Hepatocyte (in vitro differentiated cells): ENCODE measurements around the gene CARMIL1. TPM values are rescaled to one million over a fixed set of nuclear protein-coding genes. Genes with fewer than 3 reads are reported as not detected.

ENCODE experiments used
- DNase-seq: peaks from one replicate; pipeline ENCODE4 v3.0.0-alpha.2; 2016; ENCODE audit warnings: low spot score
- H2AFZ ChIP-seq: fragments of 200-600 bp; sonication (generic); 2 replicates; pipeline ENCODE4 v1.6.0; 2016; ENCODE audit warnings: antibody characterized with exemption, mild to moderate bottlenecking
- H3K27ac ChIP-seq: fragments of 200-600 bp; sonication (generic); 2 replicates; pipeline ENCODE4 v1.5.1; 2016; ENCODE audit warnings: mild to moderate bottlenecking
- H3K27me3 ChIP-seq: fragments of 200-600 bp; sonication (generic); 2 replicates; pipeline ENCODE4 v1.6.1; 2016
- H3K36me3 ChIP-seq: fragments of 200-600 bp; sonication (generic); replicated peaks from 2 replicates; pipeline ENCODE4 v1.5.1; 2016; ENCODE audit warnings: low read depth; ENCODE audit not compliant: insufficient read depth
- H3K4me1 ChIP-seq: fragments of 200-600 bp; sonication (generic); 2 replicates; pipeline ENCODE4 v1.5.1; 2016; ENCODE audit warnings: mild to moderate bottlenecking, moderate library complexity; ENCODE audit not compliant: insufficient read depth
- H3K4me2 ChIP-seq: fragments of 200-600 bp; sonication (generic); 2 replicates; pipeline ENCODE4 v1.6.0; 2016
- H3K4me3 ChIP-seq: fragments of 200-600 bp; sonication (generic); 2 replicates; pipeline ENCODE4 v1.5.1; 2016; ENCODE audit warnings: mild to moderate bottlenecking
- H3K79me2 ChIP-seq: fragments of 200-600 bp; sonication (generic); 2 replicates; pipeline ENCODE4 v1.6.0; 2017; ENCODE audit warnings: mild to moderate bottlenecking
- H3K9me2 ChIP-seq: fragments of 200-600 bp; sonication (generic); replicated peaks from 2 replicates; pipeline ENCODE4 v1.6.0; 2017; ENCODE audit warnings: mild to moderate bottlenecking; ENCODE audit not compliant: insufficient read depth
- H3K9me3 ChIP-seq: fragments of 200-600 bp; sonication (generic); 2 replicates; pipeline ENCODE4 v1.5.1; 2016; ENCODE audit warnings: low read depth, mild to moderate bottlenecking
- H4K20me1 ChIP-seq: fragments of 200-600 bp; sonication (generic); 2 replicates; pipeline ENCODE4 v1.6.0; 2016; ENCODE audit warnings: mild to moderate bottlenecking; ENCODE audit not compliant: insufficient read depth, poor library complexity, severe bottlenecking
- CTCF ChIP-seq: fragments of 200-600 bp; sonication (generic); IDR thresholded peaks from 2 replicates; pipeline ENCODE4 v1.5.1; 2016; ENCODE audit warnings: antibody characterized with exemption, mild to moderate bottlenecking; ENCODE audit not compliant: poor library complexity
- EZH2 ChIP-seq: fragments of 200-600 bp; sonication (generic); IDR thresholded peaks from 2 replicates; pipeline ENCODE4 v1.6.1; 2016; ENCODE audit warnings: antibody characterized with exemption, mild to moderate bottlenecking, borderline replicate concordance
- EZH2phosphoT487 ChIP-seq: fragments of 200-600 bp; sonication (generic); IDR thresholded peaks from one replicate; pipeline ENCODE4 v1.6.1; 2018; ENCODE audit warnings: antibody characterized with exemption, mild to moderate bottlenecking, low read depth, moderate library complexity; ENCODE audit not compliant: unreplicated experiment, severe bottlenecking
- WGBS: methylation state at CpG from one replicate; pipeline ENCODE4 v1.1.6; 2016; ENCODE audit warnings: low lambda C conversion rate; ENCODE audit errors: missing lambda C conversion rate; 5-methylcytosine and 5-hydroxymethylcytosine counted together
- polyA plus RNA-seq: library from polyadenylated mRNA; unstranded; fragments of >200 nt; fragmentation: Nextera tagmentation; extraction: Ambion mirVana; gene quantifications from 2 replicates; pipeline ENCODE4 v1.2.1, GENCODE V29; 2016
- total RNA-seq: library from RNA; depleted of rRNA; stranded (reverse); fragments of >200 nt; gene quantifications from 2 replicates; pipeline ENCODE4 v1.2.3, GENCODE V29; 2014

Gene CARMIL1
- total and polyA plus RNA-seq, 2 experiments from 2014 or later: 19.5 to 40.6 TPM

- Histone ChIP-seq H3K4me2 (no peak overlapping the region), H3K4me3 (no peak overlapping the region), H2AFZ (no peak overlapping the region), H3K4me1 (peaks cover 23% of the 10 kb centered on the region), H3K27me3 (no peaks in the 10 kb centered on the region), H3K27ac (no peak overlapping the region), H3K79me2 (peaks cover 93% of the 10 kb centered on the region), H4K20me1 (peaks cover 9% of the 10 kb centered on the region), H3K9me2 (no peaks in the 10 kb centered on the region), H3K9me3 (no peaks in the 10 kb centered on the region), H3K36me3 (no peaks in the 10 kb centered on the region)
- no peak for TF ChIP-seq EZH2
- TF ChIP-seq CTCF: no peak
- no peak for TF ChIP-seq EZH2phosphoT487
- no peak for DNase-seq
- WGBS: 67% methylated on average over 5 of the region's 5 CpGs
These were observed 53.5 kb downstream of the CARMIL1 start for GRCh38 chr6:25332655-25333071.

DNA sequence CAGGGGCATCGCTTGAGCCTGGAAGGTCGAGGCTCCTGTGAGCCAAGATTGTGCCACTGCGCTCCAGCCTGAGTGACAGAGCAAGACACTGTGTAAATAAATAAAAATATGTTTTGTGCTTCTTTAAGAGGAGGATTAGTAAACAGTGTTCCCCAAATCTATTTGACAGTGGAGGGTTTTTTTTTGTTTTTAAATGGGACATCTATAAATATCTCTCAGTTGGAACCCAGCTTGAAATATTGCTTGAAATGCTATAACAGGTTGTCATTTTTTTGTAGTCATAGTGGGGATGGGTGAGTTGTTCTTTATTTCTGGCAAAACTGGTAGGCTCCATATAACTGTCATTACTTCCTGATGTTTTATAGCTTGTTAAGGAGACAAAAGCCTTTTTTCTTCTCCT is 54.3 kb downstream of the CARMIL1 start:
- DNase-seq: no peak
- H2AFZ ChIP-seq: no peak overlapping the region
- peaks cover 23% of the 10 kb centered on the region for H3K4me1 ChIP-seq
- no peaks in the 10 kb centered on the region for H3K36me3 ChIP-seq
- H3K27me3 ChIP-seq: no peaks in the 10 kb centered on the region
- TF ChIP-seq CTCF (no peak), EZH2phosphoT487 (no peak), EZH2 (no peak)
- H3K4me2 ChIP-seq: no peak overlapping the region
- H3K9me2 ChIP-seq: no peaks in the 10 kb centered on the region
- no peaks in the 10 kb centered on the region for H3K9me3 ChIP-seq
- no peak overlapping the region for H3K4me3 ChIP-seq
- 96% methylated on average over 3 of the region's 3 CpGs for WGBS
- no peak overlapping the region for H3K27ac ChIP-seq
- peaks cover 93% of the 10 kb centered on the region for H3K79me2 ChIP-seq
- H4K20me1 ChIP-seq: peaks cover 9% of the 10 kb centered on the region

DNA sequence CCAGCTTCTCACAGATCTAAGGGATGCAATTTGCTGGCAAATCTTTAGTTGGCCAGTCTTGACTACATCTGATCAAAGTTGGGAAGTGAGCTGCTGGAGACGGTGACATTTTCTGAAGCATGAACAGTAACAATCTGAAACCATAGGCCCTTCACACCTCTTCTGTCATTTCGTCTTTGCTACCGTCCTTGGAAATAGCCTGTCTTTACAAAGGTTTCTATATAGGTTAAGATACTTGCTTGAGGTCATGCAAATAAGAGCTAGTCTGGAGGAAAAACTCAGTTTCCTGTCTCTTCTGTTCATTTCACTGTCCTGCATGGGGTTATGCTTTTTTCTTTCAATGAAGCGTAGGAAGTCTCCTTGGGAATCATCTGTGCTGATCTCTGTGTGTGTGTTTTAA is 55.6 kb downstream of the CARMIL1 start:
- DNase-seq: no peak
- H3K4me1 ChIP-seq: peaks cover 16% of the 10 kb centered on the region
- TF ChIP-seq CTCF (no peak), EZH2 (no peak), EZH2phosphoT487 (no peak)
- H2AFZ ChIP-seq: no peak overlapping the region
- H3K4me2 ChIP-seq: no peak overlapping the region
- WGBS: 64% methylated on average over 4 of the region's 4 CpGs
- no peaks in the 10 kb centered on the region for H3K27me3 ChIP-seq
- H3K9me3 ChIP-seq: no peaks in the 10 kb centered on the region
- no peak overlapping the region for H3K27ac ChIP-seq
- peaks cover 9% of the 10 kb centered on the region for H4K20me1 ChIP-seq
- H3K9me2 ChIP-seq: no peaks in the 10 kb centered on the region
- no peaks in the 10 kb centered on the region for H3K36me3 ChIP-seq
- H3K79me2 ChIP-seq: peaks cover 95% of the 10 kb centered on the region
- no peak overlapping the region for H3K4me3 ChIP-seq

- peak overlapping the region; percentile 66 for H3K27ac ChIP-seq
- H4K20me1 ChIP-seq: peaks cover 9% of the 10 kb centered on the region
- no peak for DNase-seq
- no peaks in the 10 kb centered on the region for H3K27me3 ChIP-seq
- peaks cover 29% of the 10 kb centered on the region for H3K4me1 ChIP-seq
- 62% methylated on average over 2 of the region's 2 CpGs for WGBS
- H3K36me3 ChIP-seq: no peaks in the 10 kb centered on the region
- no peaks in the 10 kb centered on the region for H3K9me2 ChIP-seq
- no peak overlapping the region for H3K4me3 ChIP-seq
- TF ChIP-seq EZH2phosphoT487 (no peak), CTCF (no peak), EZH2 (no peak)
- H3K79me2 ChIP-seq: peaks cover 89% of the 10 kb centered on the region
- no peak overlapping the region for H2AFZ ChIP-seq
- H3K9me3 ChIP-seq: no peaks in the 10 kb centered on the region
- peak overlapping the region; percentile 30 for H3K4me2 ChIP-seq
These were observed 57.8 kb downstream of the CARMIL1 start for GRCh38 chr6:25336996-25337395.
